Gastrocnemius medialis (tissue), 4 donors: ENCODE results near the gene PUM1. TPM values are rescaled to one million over a fixed set of nuclear protein-coding genes. Genes with fewer than 3 reads are reported as not detected.

ENCODE experiments used
- ATAC-seq, 2 donors: fragments of 150-250 bp; one replicate each; pipeline ENCODE4 v1.9.1; 2016
- DNase-seq, 2 donors: peaks; one replicate each; pipeline ENCODE4 v3.0.0-alpha.2; 2019
- H3K27ac ChIP-seq, 4 donors: fragments of 200-600 bp; sonication (generic); 1 replicate in 1 of 4; 2 replicates in 3 of 4; pipeline ENCODE4 v1.5.1; 2016 to 2018; ENCODE audit warnings: mild to moderate bottlenecking in 2 of 4, moderate library complexity in 1 of 4
- H3K27me3 ChIP-seq, 3 donors: fragments of 200-600 bp; sonication (generic) in 2 of 3; 1 replicate in 1 of 3; 2 replicates in 2 of 3; pipeline versions ENCODE4 v1.5.1 to v1.6.0; 2016 to 2019; ENCODE audit warnings: mild to moderate bottlenecking in 1 of 3, moderate library complexity in 1 of 3
- H3K36me3 ChIP-seq, 2 donors: fragments of 200-600 bp; sonication (generic) in 1 of 2; one replicate each; pipeline ENCODE4 v1.5.1; 2017 to 2018
- H3K4me1 ChIP-seq, 2 donors: fragments of 200-600 bp; sonication (generic) in 1 of 2; one replicate each; pipeline ENCODE4 v1.5.1; 2016 to 2017; ENCODE audit warnings: mild to moderate bottlenecking in 2 of 2
- H3K4me3 ChIP-seq, 4 donors: fragments of 200-600 bp; sonication (generic) in 3 of 4; 1 replicate in 1 of 4; 2 replicates in 3 of 4; pipeline ENCODE4 v1.5.1; 2016 to 2019; ENCODE audit warnings: mild to moderate bottlenecking in 2 of 4
- H3K9me3 ChIP-seq, 3 donors: fragments of 200-600 bp; sonication (generic) in 2 of 3; 1 replicate in 1 of 3; 2 replicates in 2 of 3; pipeline ENCODE4 v1.5.1; 2016 to 2019
- CTCF ChIP-seq, 5 experiments: fragments of 450-650 bp in 3 of 5; fragments of 200-600 bp in 2 of 5; sonication (generic) in 2 of 5; IDR thresholded peaks in 4 of 5; conservative IDR thresholded peaks in 1 of 5; 1 replicate in 4 of 5; 2 replicates in 1 of 5; pipeline ENCODE4 v1.5.1; 2016 to 2019; ENCODE audit warnings: antibody characterized with exemption in 5 of 5, mild to moderate bottlenecking in 3 of 5, moderate library complexity in 3 of 5
- POLR2A ChIP-seq, 2 donors: fragments of 450-650 bp; IDR thresholded peaks; one replicate each; pipeline ENCODE4 v1.6.1; 2017; ENCODE audit warnings: antibody characterized with exemption in 2 of 2, mild to moderate bottlenecking in 2 of 2, moderate library complexity in 2 of 2
- in situ Hi-C, 4 donors: fragments of 200-750 bp; cut with MboI; loops; one replicate each; pipeline versions ENCODE4 v1.15.0 to v1.8.0; 2017; ENCODE audit warnings: low sequenced_read_pairs in 4 of 4
- intact Hi-C: fragments of 100-400 bp; cut with DNase I; formaldehyde crosslinking; loops from one replicate; pipeline ENCODE4 v1.15.1; 2023; ENCODE audit warnings: low total_unique reads
- total RNA-seq, 4 donors: library from RNA; depleted of rRNA; stranded (reverse); fragments of >200 nt; gene quantifications; one replicate each; pipeline versions ENCODE4 v1.1.0 to v1.2.3, GENCODE V29; 2016

PUM1 gene
- total RNA-seq, 4 donors from 2014 or later = 56.7 to 111 (median 76.4) TPM

GRCh38 chr1:30912913-30913652 lies 152.4 kb downstream of the PUM1 start:
- in situ Hi-C loops = loop anchor here (5.0 to 10.0 kb wide), 5 partner anchors 111 to 196 kb away; partner anchors contain the start of gene MATN1 (in 3 of the 4)
- H3K4me1 ChIP-seq = no peaks in the 10 kb centered on the region
- no peaks in the 10 kb centered on the region for H3K36me3 ChIP-seq
- no peak for TF ChIP-seq POLR2A (IDR thresholded peaks at IDR 0.05)
- no peak for TF ChIP-seq CTCF (IDR thresholded peaks at IDR 0.05 in 4 of 5, conservative IDR thresholded peaks at IDR 0.05 in 1 of 5)
- DNase-seq = peak; percentile 46 to 60
- intact Hi-C loops = no loop called here
- H3K27ac ChIP-seq = no peak overlapping the region
- no peak overlapping the region for H3K4me3 ChIP-seq
- H3K9me3 ChIP-seq = no peaks in the 10 kb centered on the region
- H3K27me3 ChIP-seq = no peaks in the 10 kb centered on the region
- no peak for ATAC-seq

GRCh38 chr1:30912224-30912623 lies 153.3 kb downstream of the PUM1 start:
- H3K27ac ChIP-seq = no peak overlapping the region
- H3K4me3 ChIP-seq = no peak overlapping the region
- H3K27me3 ChIP-seq = peaks cover 0 to 7% (median 0%) of the 10 kb centered on the region in 3 donors
- intact Hi-C loops = no loop called here
- TF ChIP-seq CTCF (IDR thresholded peaks at IDR 0.05 in 4 of 5, conservative IDR thresholded peaks at IDR 0.05 in 1 of 5) (no peak), POLR2A (IDR thresholded peaks at IDR 0.05) (no peak)
- no peaks in the 10 kb centered on the region for H3K4me1 ChIP-seq
- H3K9me3 ChIP-seq = no peaks in the 10 kb centered on the region
- ATAC-seq (no peak), DNase-seq (no peak)
- in situ Hi-C loops = loop anchor here (5.0 to 10.0 kb wide), 5 partner anchors 110 to 195 kb away; partner anchors contain the start of gene MATN1 (in 3 of the 4)
- no peaks in the 10 kb centered on the region for H3K36me3 ChIP-seq

- TF ChIP-seq POLR2A (IDR thresholded peaks at IDR 0.05) (no peak), CTCF (IDR thresholded peaks at IDR 0.05 in 4 of 5, conservative IDR thresholded peaks at IDR 0.05 in 1 of 5) (peak; percentile 84 to 89 (median 87))
- Histone ChIP-seq H3K36me3 (no peaks in the 10 kb centered on the region), H3K27me3 (peaks cover 0 to 7% (median 0%) of the 10 kb centered on the region in 3 donors), H3K27ac (no peak overlapping the region), H3K4me3 (no peak overlapping the region), H3K4me1 (no peaks in the 10 kb centered on the region), H3K9me3 (no peaks in the 10 kb centered on the region)
- intact Hi-C loops (loop anchor here (1.0 kb wide), 3 partner anchors 110 to 192 kb away; no protein-coding TSS in a partner anchor), in situ Hi-C loops (loop anchor here (5.0 to 10.0 kb wide), 5 partner anchors 109 to 194 kb away; partner anchors contain the start of gene MATN1 (in 3 of the 4))
- DNase-seq (peak; percentile 72 to 80), ATAC-seq (peak; percentile 84)
These were observed 154.2 kb downstream of the PUM1 start for GRCh38 chr1:30911059-30911954.

- ATAC-seq = no peak
- H3K27me3 ChIP-seq = peaks cover 0 to 7% (median 0%) of the 10 kb centered on the region in 3 donors
- in situ Hi-C loops (loop anchor here (5.0 to 10.0 kb wide), 5 partner anchors 107 to 192 kb away; partner anchors contain the start of gene MATN1 (in 3 of the 4)), intact Hi-C loops (no loop called here)
- no peak for TF ChIP-seq POLR2A (IDR thresholded peaks at IDR 0.05)
- H3K9me3 ChIP-seq = no peaks in the 10 kb centered on the region
- H3K4me3 ChIP-seq = peak overlapping the region in 2 of 4 donors; percentile 50 to 57
- no peaks in the 10 kb centered on the region for H3K4me1 ChIP-seq
- peak overlapping the region in 1 of 4 donors; percentile 61 for H3K27ac ChIP-seq
- no peaks in the 10 kb centered on the region for H3K36me3 ChIP-seq
- DNase-seq = no peak
These were observed 156.0 kb downstream of the PUM1 start for GRCh38 chr1:30909365-30910068.
